ENCODE results near the gene COASY. TPM values are rescaled to one million over a fixed set of nuclear protein-coding genes. Genes with fewer than 3 reads are reported as not detected.

The COASY gene
- total and polyA plus RNA-seq, 2 experiments from 2014 or later, result 60.1 to 72.1 TPM

GRCh38 chr17:42578282-42578869 is 16.4 kb downstream of the COASY start:
- peaks cover 8% of the 10 kb centered on the region for H3K4me1 ChIP-seq (ENCODE audit: insufficient read depth)
- no peak overlapping the region; the same call in 1 of the 2 replicates for H2AFZ ChIP-seq
- H3K9me2 ChIP-seq (ENCODE audit: insufficient read depth), result no peaks in the 10 kb centered on the region
- H3K4me3 ChIP-seq, result peak overlapping the region; percentile 86
- H3K27ac ChIP-seq (ENCODE audit: low read depth), result peak overlapping the region; percentile 79; the same call in 1 of the 2 replicates
- H3K9me3 Mint-ChIP-seq, result no peaks in the 10 kb centered on the region
- H3K4me1 Mint-ChIP-seq, result peaks cover 21% of the 10 kb centered on the region
- peaks cover 55% of the 10 kb centered on the region for H3K36me3 Mint-ChIP-seq (ENCODE audit: low read depth)
- peaks cover 25% of the 10 kb centered on the region for H3K36me3 ChIP-seq (ENCODE audit: insufficient read depth)
- TF ChIP-seq ZNF462 (CRISPR knock-in tag; IDR thresholded peaks at IDR 0.05) (no peak), STAT1 (IDR thresholded peaks at IDR 0.05; ENCODE audit: unreplicated experiment) (no peak), CTCF (conservative IDR thresholded peaks at IDR 0.05; ENCODE audit: low read depth in 2 of 2) (peak; percentile 73 to 85), CREB1 (CRISPR knock-in tag; IDR thresholded peaks at IDR 0.05; ENCODE audit: low read depth) (0 out of 2 replicates have a peak, but pooled peaks have one; percentile 37), NANOG (IDR thresholded peaks at IDR 0.05; ENCODE audit: borderline replicate concordance) (no peak), ZNF331 (CRISPR knock-in tag; IDR thresholded peaks at IDR 0.05; ENCODE audit: low read depth) (no peak)
- H3K4me3 Mint-ChIP-seq, result peak overlapping the region; percentile 93
- peak overlapping the region; percentile 85 for H3K4me2 ChIP-seq
- peaks cover 34% of the 10 kb centered on the region for H3F3A ChIP-seq (replicated peaks; ENCODE audit: low read depth)
- DNase-seq (ENCODE audit: low spot score), result peak; percentile 96
- H3K27me3 ChIP-seq (ENCODE audit: insufficient read depth), result no peaks in the 10 kb centered on the region
- ATAC-seq, result peak; percentile 83
- peaks cover 14% of the 10 kb centered on the region for H3K27me3 Mint-ChIP-seq (ENCODE audit: insufficient read depth, low read depth, poor library complexity)
- peak overlapping the region; percentile 93 for H3K27ac Mint-ChIP-seq
- H4K20me1 ChIP-seq (replicated peaks; ENCODE audit: insufficient read depth), result peaks cover 10% of the 10 kb centered on the region; the same call in 1 of the 2 replicates
- peaks cover 17% of the 10 kb centered on the region for H3K79me2 ChIP-seq (replicated peaks; ENCODE audit: insufficient read depth)

Data from GM23338 (cell line).